Gastrocnemius medialis (tissue), 4 donors: ENCODE data around the gene HBEGF.

Experiments used
- CTCF ChIP-seq, 5 experiments: fragments of 450-650 bp in 3 of 5; fragments of 200-600 bp in 2 of 5; sonication (generic) in 2 of 5; IDR thresholded peaks in 4 of 5; conservative IDR thresholded peaks in 1 of 5; 1 replicate in 4 of 5; 2 replicates in 1 of 5; pipeline ENCODE4 v1.5.1; 2016 to 2019; ENCODE audit warnings: antibody characterized with exemption in 5 of 5, mild to moderate bottlenecking in 3 of 5, moderate library complexity in 3 of 5
- POLR2A ChIP-seq, 2 donors: fragments of 450-650 bp; IDR thresholded peaks; one replicate each; pipeline ENCODE4 v1.6.1; 2017; ENCODE audit warnings: antibody characterized with exemption in 2 of 2, mild to moderate bottlenecking in 2 of 2, moderate library complexity in 2 of 2

- no peak for TF ChIP-seq CTCF (IDR thresholded peaks at IDR 0.05 in 4 of 5, conservative IDR thresholded peaks at IDR 0.05 in 1 of 5)
- TF ChIP-seq POLR2A (IDR thresholded peaks at IDR 0.05): no peak
These were observed 35.6 kb upstream of the HBEGF start for GRCh38 chr5:140381972-140382371.
